Right lung (tissue), 10 donors: ENCODE measurements around the gene SLC25A46. TPM values are rescaled to one million over a fixed set of nuclear protein-coding genes. Genes with fewer than 3 reads are reported as not detected.
A peak's percentile ranks its signal among the peaks of the same experiment; 100 is the strongest.
"Not testable (repeated sequence)": the region's sequence is repeated elsewhere in the genome, so short reads cannot be mapped to it uniquely, and the experiment has no call there.

Experiments
- DNase-seq, 2 donors: peaks; one replicate each; pipeline ENCODE4 v3.0.0-alpha.2; 2013
- long read RNA-seq, 8 donors: transcript quantifications; one replicate each; lab custom pipeline, GENCODE V29; 2026
- polyA plus RNA-seq, 5 donors: library from polyadenylated mRNA; unstranded; fragments of 120-200 nt; gene quantifications; one replicate each; pipeline versions ENCODE4 v1.2.1 to v1.2.3, GENCODE V29; 2013; ENCODE audit warnings: inconsistent platforms in 1 of 5, low replicate concordance in 1 of 5; ENCODE audit not compliant: insufficient read length in 5 of 5, insufficient read depth in 1 of 5

The SLC25A46 gene
- polyA plus RNA-seq = 10 to 100 TPM; 34.1 to 54.6 (median 49.2) TPM
- long read RNA-seq, donor 1, full-length matches to known transcripts = 13 of 13 reads
- long read RNA-seq, donor 1, partial matches to known transcripts = 0 of 13 reads
- long read RNA-seq, donor 1, other reads (novel, unspliced or antisense) = 0 of 13 reads
- long read RNA-seq, donor 2, full-length matches to known transcripts = 5 of 5 reads
- long read RNA-seq, donor 2, partial matches to known transcripts = 0 of 5 reads
- long read RNA-seq, donor 2, other reads (novel, unspliced or antisense) = 0 of 5 reads
- long read RNA-seq, donor 3, full-length matches to known transcripts = 9 of 34 reads
- long read RNA-seq, donor 3, partial matches to known transcripts = 25 of 34 reads
- long read RNA-seq, donor 3, other reads (novel, unspliced or antisense) = 0 of 34 reads
- long read RNA-seq, donor 4, full-length matches to known transcripts = 12 of 12 reads
- long read RNA-seq, donor 4, partial matches to known transcripts = 0 of 12 reads
- long read RNA-seq, donor 4, other reads (novel, unspliced or antisense) = 0 of 12 reads
- long read RNA-seq, donor 5, full-length matches to known transcripts = 17 of 17 reads
- long read RNA-seq, donor 5, partial matches to known transcripts = 0 of 17 reads
- long read RNA-seq, donor 5, other reads (novel, unspliced or antisense) = 0 of 17 reads
- long read RNA-seq, donor 6, full-length matches to known transcripts = 10 of 10 reads
- long read RNA-seq, donor 6, partial matches to known transcripts = 0 of 10 reads
- long read RNA-seq, donor 6, other reads (novel, unspliced or antisense) = 0 of 10 reads
- long read RNA-seq, donor 7, transcript SLC25A46-201 (8 exons, 2,385 nt) = major isoform, 7 of 13 reads
- long read RNA-seq, donor 7, partial matches to known transcripts = 6 of 13 reads
- long read RNA-seq, donor 7, other reads (novel, unspliced or antisense) = 0 of 13 reads
- long read RNA-seq, donor 8, full-length matches to known transcripts = 6 of 6 reads
- long read RNA-seq, donor 8, partial matches to known transcripts = 0 of 6 reads
- long read RNA-seq, donor 8, other reads (novel, unspliced or antisense) = 0 of 6 reads

- peak; percentile 87 to 88 for DNase-seq
Observed at GRCh38 chr5:110738812-110739651, at the start of gene SLC25A46. Gene SLC25A46, plus strand, starts transcription at chr5:110739007. Its CDS starts 113 bp downstream, at chr5:110739120.

- not testable (repeated sequence) for DNase-seq
Observed at GRCh38 chr5:110690587-110690986, 48.2 kb upstream of the SLC25A46 start.

- DNase-seq = not testable (repeated sequence)
Observed at GRCh38 chr5:110692669-110693068, 46.1 kb upstream of the SLC25A46 start.

- no peak for DNase-seq
Observed at GRCh38 chr5:110702300-110702699, 36.5 kb upstream of the SLC25A46 start.

GRCh38 chr5:110702704-110703103 lies 36.1 kb upstream of the SLC25A46 start:
- no peak for DNase-seq

- no peak for DNase-seq
Observed at GRCh38 chr5:110703481-110703880, 35.3 kb upstream of the SLC25A46 start.

- no peak for DNase-seq
Observed at GRCh38 chr5:110705349-110705748, 33.5 kb upstream of the SLC25A46 start.

- DNase-seq = no peak
Observed at GRCh38 chr5:110707260-110707844, 31.5 kb upstream of the SLC25A46 start.

GRCh38 chr5:110716247-110717245 lies 22.3 kb upstream of the SLC25A46 start:
- no peak for DNase-seq

GRCh38 chr5:110718311-110718710 lies 20.5 kb upstream of the SLC25A46 start:
- DNase-seq = no peak

GRCh38 chr5:110726249-110727024 lies 12.4 kb upstream of the SLC25A46 start, which contains the start of gene TMEM232:
Gene TMEM232, minus strand, starts transcription at chr5:110726671. Its CDS starts 59,319 bp downstream, at chr5:110667352.
- peak; percentile 40 to 42 for DNase-seq

- no peak for DNase-seq
Observed at GRCh38 chr5:110727025-110727314, 11.8 kb upstream of the SLC25A46 start.

GRCh38 chr5:110731499-110731898 lies 7.3 kb upstream of the SLC25A46 start:
- not testable (repeated sequence) for DNase-seq

- DNase-seq = no peak
Observed at GRCh38 chr5:110734101-110734500, 4.7 kb upstream of the SLC25A46 start.

- DNase-seq = peak in 1 of 2 donors; percentile 52
Observed at GRCh38 chr5:110735556-110735955, 3.3 kb upstream of the SLC25A46 start.

- DNase-seq = no peak
Observed at GRCh38 chr5:110736753-110737152, 2.1 kb upstream of the SLC25A46 start.

- no peak for DNase-seq
Observed at GRCh38 chr5:110738503-110738811, 350 bp upstream of the SLC25A46 start.

- no peak for DNase-seq
Observed at GRCh38 chr5:110751902-110752762, 13.3 kb downstream of the SLC25A46 start.
